OCI-LY3 (cell line): ENCODE results near the gene PURB.

Experiments used
- CTCF ChIP-seq: fragments of 200-600, 300-600 bp; sonication (generic); IDR thresholded peaks from 2 replicates; pipeline ENCODE4 v1.5.1; 2014; ENCODE audit warnings: antibody characterized with exemption, low read length, low read depth
- EZH2phosphoT487 ChIP-seq: fragments of 200-600 bp; shearing (Covaris generic); IDR thresholded peaks from 2 replicates; pipeline ENCODE4 v1.6.1; 2018; ENCODE audit warnings: antibody characterized with exemption, mixed run types, low read depth

GRCh38 chr7:44912775-44913347 is 27.5 kb upstream of the PURB start:
- no peak for TF ChIP-seq CTCF
- no peak for TF ChIP-seq EZH2phosphoT487
